Stomach (tissue), 9 donors: ENCODE results near the gene HTR6. TPM values are rescaled to one million over a fixed set of nuclear protein-coding genes. Genes with fewer than 3 reads are reported as not detected.

Source experiments
- DNase-seq, 2 donors: peaks; one replicate each; pipeline versions ENCODE4 v3.0.0 to v3.0.0-alpha.2; 2013 to 2019
- H3K27ac ChIP-seq, 5 donors: fragments of 200-600 bp in 4 of 5; sonication (generic) in 4 of 5; one replicate each; pipeline ENCODE4 v1.5.1; 2013 to 2019; ENCODE audit warnings: mild to moderate bottlenecking in 1 of 5, moderate library complexity in 1 of 5
- H3K27me3 ChIP-seq, 3 donors: fragments of 200-600 bp; sonication (generic); one replicate each; pipeline ENCODE4 v1.5.1; 2017 to 2019; ENCODE audit warnings: mixed run types in 1 of 3
- H3K36me3 ChIP-seq, 4 donors: fragments of 200-600 bp; sonication (generic); 1 replicate in 3 of 4; 2 replicates in 1 of 4; pipeline ENCODE4 v1.5.1; 2016 to 2019
- H3K4me1 ChIP-seq, 4 donors: fragments of 200-600 bp; sonication (generic); one replicate each; pipeline ENCODE4 v1.5.1; 2016 to 2019
- H3K4me3 ChIP-seq, 4 donors: fragments of 200-600 bp; sonication (generic) in 3 of 4; one replicate each; pipeline ENCODE4 v1.5.1; 2016 to 2019; ENCODE audit warnings: mild to moderate bottlenecking in 1 of 4
- H3K9me3 ChIP-seq, 4 donors: fragments of 200-600 bp; sonication (generic); one replicate each; pipeline ENCODE4 v1.5.1; 2016 to 2019
- EP300 ChIP-seq: sonication (generic); formaldehyde crosslinking; IDR thresholded peaks from one replicate; pipeline ENCODE4 v1.6.1; 2017; ENCODE audit warnings: antibody characterized with exemption
- POLR2A ChIP-seq, 4 donors: fragments of 450-650 bp; IDR thresholded peaks; one replicate each; pipeline ENCODE4 v1.6.1; 2016; ENCODE audit warnings: antibody characterized with exemption in 4 of 4, control low read depth in 2 of 4, mild to moderate bottlenecking in 1 of 4, moderate library complexity in 1 of 4
- POLR2AphosphoS5 ChIP-seq, 3 donors: sonication (generic); formaldehyde crosslinking; IDR thresholded peaks; one replicate each; pipeline ENCODE4 v1.6.1; 2016; ENCODE audit warnings: antibody characterized with exemption in 3 of 3
- WGBS, 5 donors: extraction: QIAGEN DNeasy Blood & Tissue Kit in 3 of 5; methylation state at CpG; one replicate each; pipeline versions ENCODE4 v1.1.5 to v1.1.7; 2013 to 2018; 5-methylcytosine and 5-hydroxymethylcytosine counted together
- intact Hi-C: fragments of 100-400 bp; cut with DNase I; formaldehyde crosslinking; loops from one replicate; pipeline ENCODE4 v1.15.1; 2023; ENCODE audit warnings: low total_unique reads
- polyA plus RNA-seq, 3 donors: library from polyadenylated mRNA; stranded (reverse); fragments of 200-250 nt; gene quantifications; one replicate each; pipeline ENCODE4 v1.2.3, GENCODE V29; 2013
- total RNA-seq, 5 donors: library from RNA; depleted of rRNA; stranded (reverse); fragments of >200 nt; gene quantifications; one replicate each; pipeline versions ENCODE4 v1.1.0 to v1.2.3, GENCODE V29; 2014 to 2016
- TF ChIP-seq, protein P1 (sequence below), 7 experiments: fragments of 450-650 bp in 4 of 7; fragments of 200-600 bp in 3 of 7; sonication (generic) in 3 of 7; IDR thresholded peaks; one replicate each; pipeline ENCODE4 v1.5.1; 2016 to 2019; ENCODE audit warnings: antibody characterized with exemption in 7 of 7, control low read depth in 2 of 7, mild to moderate bottlenecking in 1 of 7
- donor health status: healthy with polysubstance abuse.
- donor health status: Bipolar disorder and iron deficiency.
- donor health status: healthy.

HTR6 gene
- total and polyA plus RNA-seq, 8 donors = not detected

GRCh38 chr1:19695772-19696171 is 31.1 kb downstream of the HTR6 start:
- Histone ChIP-seq H3K9me3 (no peaks in the 10 kb centered on the region), H3K4me3 (no peak overlapping the region), H3K4me1 (no peaks in the 10 kb centered on the region), H3K36me3 (peaks cover 26 to 100% (median 95%) of the 10 kb centered on the region in 4 donors), H3K27me3 (no peaks in the 10 kb centered on the region), H3K27ac (no peak overlapping the region)
- WGBS, 5 donors = 88 to 94% (median 93%) methylated on average over 7 of the region's 7 CpGs
- no peak for TF ChIP-seq EP300
- TF ChIP-seq POLR2AphosphoS5 (IDR thresholded peaks at IDR 0.05) = no peak
- TF ChIP-seq, protein P1, sequence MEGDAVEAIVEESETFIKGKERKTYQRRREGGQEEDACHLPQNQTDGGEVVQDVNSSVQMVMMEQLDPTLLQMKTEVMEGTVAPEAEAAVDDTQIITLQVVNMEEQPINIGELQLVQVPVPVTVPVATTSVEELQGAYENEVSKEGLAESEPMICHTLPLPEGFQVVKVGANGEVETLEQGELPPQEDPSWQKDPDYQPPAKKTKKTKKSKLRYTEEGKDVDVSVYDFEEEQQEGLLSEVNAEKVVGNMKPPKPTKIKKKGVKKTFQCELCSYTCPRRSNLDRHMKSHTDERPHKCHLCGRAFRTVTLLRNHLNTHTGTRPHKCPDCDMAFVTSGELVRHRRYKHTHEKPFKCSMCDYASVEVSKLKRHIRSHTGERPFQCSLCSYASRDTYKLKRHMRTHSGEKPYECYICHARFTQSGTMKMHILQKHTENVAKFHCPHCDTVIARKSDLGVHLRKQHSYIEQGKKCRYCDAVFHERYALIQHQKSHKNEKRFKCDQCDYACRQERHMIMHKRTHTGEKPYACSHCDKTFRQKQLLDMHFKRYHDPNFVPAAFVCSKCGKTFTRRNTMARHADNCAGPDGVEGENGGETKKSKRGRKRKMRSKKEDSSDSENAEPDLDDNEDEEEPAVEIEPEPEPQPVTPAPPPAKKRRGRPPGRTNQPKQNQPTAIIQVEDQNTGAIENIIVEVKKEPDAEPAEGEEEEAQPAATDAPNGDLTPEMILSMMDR (IDR thresholded peaks at IDR 0.05) = no peak
- no peak for TF ChIP-seq POLR2A (IDR thresholded peaks at IDR 0.05)
- intact Hi-C loops = no loop called here
- no peak for DNase-seq

GRCh38 chr1:19696820-19697219 is 32.1 kb downstream of the HTR6 start:
- peaks cover 25 to 98% (median 88%) of the 10 kb centered on the region in 4 donors for H3K36me3 ChIP-seq
- H3K4me1 ChIP-seq = no peaks in the 10 kb centered on the region
- no peak for TF ChIP-seq POLR2A (IDR thresholded peaks at IDR 0.05)
- intact Hi-C loops = no loop called here
- no peak overlapping the region for H3K4me3 ChIP-seq
- no peaks in the 10 kb centered on the region for H3K27me3 ChIP-seq
- WGBS, 5 donors = 95 to 97% (median 96%) methylated on average over 8 of the region's 8 CpGs
- no peaks in the 10 kb centered on the region for H3K9me3 ChIP-seq
- no peak overlapping the region for H3K27ac ChIP-seq
- no peak for DNase-seq

DNA sequence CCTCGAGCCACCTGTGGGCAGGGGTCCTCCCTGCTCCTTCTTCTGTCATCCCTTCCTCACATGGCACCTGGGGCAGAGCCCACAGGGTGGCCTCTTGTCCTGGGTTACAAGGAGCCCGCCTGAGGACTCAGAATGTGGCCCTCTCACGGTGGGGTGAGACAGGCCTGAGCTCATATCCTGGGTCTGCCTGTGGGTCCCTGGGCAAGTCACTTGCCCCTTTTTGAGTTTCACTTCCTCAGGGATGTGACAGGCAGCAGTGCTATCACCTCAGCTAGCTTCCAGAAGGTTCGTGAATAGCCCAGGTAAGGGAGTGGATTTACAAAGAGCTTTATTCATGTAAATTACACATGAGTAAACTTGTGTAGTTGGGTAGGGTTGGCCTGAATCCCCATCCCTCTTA is 33.5 kb downstream of the HTR6 start:
- H3K9me3 ChIP-seq = no peaks in the 10 kb centered on the region
- WGBS, 5 donors = 67 to 91% (median 86%) methylated on average over 3 to 4 of the region's 4 CpGs
- no peak for DNase-seq
- TF ChIP-seq POLR2AphosphoS5 (IDR thresholded peaks at IDR 0.05) (no peak), EP300 (no peak), POLR2A (IDR thresholded peaks at IDR 0.05) (no peak)
- TF ChIP-seq, protein P1 (IDR thresholded peaks at IDR 0.05) = no peak
- H3K27ac ChIP-seq = no peak overlapping the region
- no peaks in the 10 kb centered on the region for H3K27me3 ChIP-seq
- no peak overlapping the region for H3K4me3 ChIP-seq
- H3K36me3 ChIP-seq = peaks cover 20 to 84% (median 74%) of the 10 kb centered on the region in 4 donors
- no peaks in the 10 kb centered on the region for H3K4me1 ChIP-seq
- intact Hi-C loops = no loop called here

GRCh38 chr1:19700079-19700777 is 35.6 kb downstream of the HTR6 start:
- intact Hi-C loops = no loop called here
- Histone ChIP-seq H3K36me3 (peaks cover 8 to 64% (median 54%) of the 10 kb centered on the region in 4 donors), H3K4me3 (no peak overlapping the region), H3K27me3 (no peaks in the 10 kb centered on the region), H3K4me1 (peaks cover 4 to 10% (median 7%) of the 10 kb centered on the region in 4 donors), H3K9me3 (no peaks in the 10 kb centered on the region), H3K27ac (no peak overlapping the region)
- WGBS, 5 donors = 91 to 96% (median 95%) methylated on average over 14 of the region's 14 CpGs
- DNase-seq = no peak
- TF ChIP-seq, protein P1 (IDR thresholded peaks at IDR 0.05) = no peak
- TF ChIP-seq EP300 = no peak
- no peak for TF ChIP-seq POLR2AphosphoS5 (IDR thresholded peaks at IDR 0.05)
- TF ChIP-seq POLR2A (IDR thresholded peaks at IDR 0.05) = no peak

DNA sequence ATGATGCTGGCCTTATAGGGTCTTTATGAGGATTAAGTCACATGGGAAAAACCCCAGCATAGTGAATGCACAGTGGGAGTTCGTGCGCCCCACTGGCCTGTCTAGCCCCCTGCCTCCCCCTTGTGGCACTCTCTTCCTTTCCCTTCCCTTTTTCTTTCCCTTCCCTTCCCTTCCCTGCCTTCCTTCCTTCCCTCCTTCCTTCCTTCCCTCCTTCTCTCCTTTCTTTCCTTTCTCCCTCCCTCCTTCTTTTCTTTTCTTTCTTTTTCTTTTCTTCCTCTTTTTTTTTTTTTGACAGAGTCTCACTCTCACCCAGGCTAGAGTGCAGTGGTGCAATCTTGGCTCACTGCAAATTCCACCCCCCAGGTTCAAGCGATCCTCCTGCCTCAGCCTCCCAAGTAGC is 38.6 kb downstream of the HTR6 start:
- no peaks in the 10 kb centered on the region for H3K27me3 ChIP-seq
- intact Hi-C loops = no loop called here
- no peak for DNase-seq
- H3K9me3 ChIP-seq = no peaks in the 10 kb centered on the region
- 89 to 93% (median 91%) methylated on average over 3 of the region's 3 CpGs for WGBS, 5 donors
- H3K4me3 ChIP-seq = no peak overlapping the region
- peaks cover 4 to 10% (median 7%) of the 10 kb centered on the region in 4 donors for H3K4me1 ChIP-seq
- TF ChIP-seq POLR2AphosphoS5 (IDR thresholded peaks at IDR 0.05) = no peak
- TF ChIP-seq, protein P1 (IDR thresholded peaks at IDR 0.05) = no peak
- no peak for TF ChIP-seq EP300
- no peak for TF ChIP-seq POLR2A (IDR thresholded peaks at IDR 0.05)
- peaks cover 8 to 49% (median 43%) of the 10 kb centered on the region in 4 donors for H3K36me3 ChIP-seq
- no peak overlapping the region for H3K27ac ChIP-seq
